HG02763 (cell line): ENCODE results near the gene NRG3.
"Not testable (repeated sequence)": the region's sequence is repeated elsewhere in the genome, so short reads cannot be mapped to it uniquely, and the experiment has no call there.

Experiments
- ATAC-seq: cut with Tn5 transposase; IDR thresholded peaks from one replicate; pipeline ENCODE4 v1.9.1; 2021; ENCODE audit warnings: mild to moderate bottlenecking, moderate library complexity; ENCODE audit not compliant: unreplicated experiment

Gene NRG3

GRCh38 chr10:82953331-82953730, 1078.3 kb downstream of the NRG3 start:
- no peak for ATAC-seq

GRCh38 chr10:82953909-82954308, 1078.9 kb downstream of the NRG3 start:
- no peak for ATAC-seq

GRCh38 chr10:82960421-82961060, 1085.5 kb downstream of the NRG3 start:
- ATAC-seq, result not testable (repeated sequence)

- ATAC-seq, result no peak
These were observed 1086.9 kb downstream of the NRG3 start for GRCh38 chr10:82961864-82962263.

GRCh38 chr10:82966130-82966529, 1091.1 kb downstream of the NRG3 start:
- no peak for ATAC-seq

- ATAC-seq, result no peak
These were observed 1093.5 kb downstream of the NRG3 start for GRCh38 chr10:82968533-82968932.

GRCh38 chr10:82969405-82969804, 1094.4 kb downstream of the NRG3 start:
- no peak for ATAC-seq

GRCh38 chr10:82980321-82980720, 1105.3 kb downstream of the NRG3 start:
- no peak for ATAC-seq

GRCh38 chr10:82981137-82981723, 1106.2 kb downstream of the NRG3 start:
- no peak for ATAC-seq

- ATAC-seq, result no peak
These were observed 1107.2 kb downstream of the NRG3 start for GRCh38 chr10:82982110-82982608.

- no peak for ATAC-seq
These were observed 1111.2 kb downstream of the NRG3 start for GRCh38 chr10:82986216-82986615.

GRCh38 chr10:83006479-83006878, 1131.5 kb downstream of the NRG3 start:
- not testable (repeated sequence) for ATAC-seq

- no peak for ATAC-seq
These were observed 1132.5 kb downstream of the NRG3 start for GRCh38 chr10:83007510-83007909.

- no peak for ATAC-seq
These were observed 1137.9 kb downstream of the NRG3 start for GRCh38 chr10:83012866-83013265.

GRCh38 chr10:83017076-83017867, 1142.3 kb downstream of the NRG3 start:
- ATAC-seq, result no peak

GRCh38 chr10:83023662-83024061, 1148.7 kb downstream of the NRG3 start:
- no peak for ATAC-seq
